GM19099 (cell line): Measurements from ENCODE around the gene CCDC89.

ENCODE experiments used
- POLR2A ChIP-seq: IDR thresholded peaks from 3 replicates; pipeline ENCODE4 v1.6.1; 2011; ENCODE audit warnings: low read depth; ENCODE audit not compliant: insufficient read length; ENCODE audit errors: extremely low read depth

CCDC89 gene

GRCh38 chr11:85685820-85686459 is at the start of gene CCDC89:
Gene CCDC89 (minus strand): TSS chr11:85686195. CDS start chr11:85686130, 65 bp downstream.
- TF ChIP-seq POLR2A, result no peak

GRCh38 chr11:85732965-85733364 is 47.0 kb upstream of the CCDC89 start:
- TF ChIP-seq POLR2A, result no peak

GRCh38 chr11:85726381-85726780 is 40.4 kb upstream of the CCDC89 start:
- TF ChIP-seq POLR2A, result no peak

GRCh38 chr11:85725510-85726258 is 39.7 kb upstream of the CCDC89 start:
- no peak for TF ChIP-seq POLR2A

DNA sequence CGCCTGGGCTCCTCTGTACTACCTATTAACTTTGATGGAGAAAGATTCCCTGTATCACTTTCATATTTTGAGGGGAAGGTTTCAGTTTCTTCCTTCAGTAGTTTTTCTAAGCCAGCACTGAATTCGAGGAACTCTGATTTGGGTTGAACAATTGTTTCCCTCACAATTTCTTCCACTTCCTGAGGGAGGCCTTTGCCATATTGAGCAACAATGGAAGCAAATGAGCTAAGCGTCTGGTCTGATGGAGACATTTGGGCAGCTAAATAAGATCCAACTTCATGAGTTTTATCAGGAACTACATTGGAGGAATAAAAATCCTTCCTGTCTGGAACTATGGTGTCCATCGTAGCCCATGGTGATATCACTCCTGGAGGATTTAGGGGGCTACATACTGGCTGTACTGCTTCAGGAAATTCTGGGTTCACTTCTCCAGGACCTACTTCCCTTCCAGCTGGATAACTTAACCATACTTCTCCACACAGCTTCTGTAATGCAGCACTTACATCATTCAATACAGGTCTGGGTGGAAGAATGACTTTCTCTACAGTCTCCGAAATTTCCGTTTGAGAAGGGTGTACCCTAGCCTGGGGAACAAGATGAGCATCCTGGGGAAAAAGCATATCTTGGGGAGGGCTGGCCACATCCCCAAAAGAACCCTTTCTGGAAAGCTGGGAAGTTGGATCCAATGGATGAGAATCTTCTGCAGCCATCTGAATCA is 38.9 kb upstream of the CCDC89 start:
- TF ChIP-seq POLR2A, result no peak

- no peak for TF ChIP-seq POLR2A
Observed at GRCh38 chr11:85723088-85723487, 37.1 kb upstream of the CCDC89 start.

- TF ChIP-seq POLR2A, result no peak
Observed at GRCh38 chr11:85721191-85721590, 35.2 kb upstream of the CCDC89 start.

DNA sequence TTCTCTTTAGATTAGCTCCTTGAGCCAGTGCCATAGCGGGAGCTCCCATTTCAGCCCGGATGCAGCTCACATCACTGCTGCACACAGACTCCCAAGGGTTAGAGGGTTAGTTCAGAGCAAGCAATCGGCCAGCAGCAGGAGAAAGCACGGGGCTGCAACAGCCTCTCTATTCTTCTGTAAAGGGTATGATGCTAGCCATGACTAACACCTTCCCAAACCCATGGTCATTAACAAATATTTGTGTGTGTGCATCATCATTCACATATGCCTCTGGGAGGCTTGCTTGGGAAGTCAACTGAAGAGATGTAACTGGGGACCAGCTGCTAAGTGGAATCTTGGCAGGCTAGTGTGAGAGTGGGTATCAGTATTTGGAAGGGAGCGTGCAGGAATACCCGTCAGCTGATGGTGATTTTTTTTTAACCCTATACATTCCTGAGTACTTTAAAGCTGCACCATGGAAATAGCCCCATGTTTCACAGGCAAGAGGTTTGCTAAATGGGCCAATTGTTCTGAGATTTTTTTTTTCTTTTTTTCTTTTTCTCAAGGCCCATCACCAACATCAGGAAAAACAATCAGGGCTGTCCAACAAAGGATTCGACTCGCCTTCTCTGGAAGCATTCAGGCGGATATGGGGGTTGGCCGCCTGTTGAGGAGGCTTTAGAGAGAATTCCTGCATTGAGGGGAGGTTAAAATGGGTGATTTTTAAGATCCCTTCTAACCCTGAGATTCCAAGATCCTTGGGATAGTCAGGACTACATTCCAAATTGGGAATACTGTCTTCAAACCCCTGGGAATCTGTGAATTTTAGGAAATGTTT is 33.2 kb upstream of the CCDC89 start:
- TF ChIP-seq POLR2A, result no peak

- TF ChIP-seq POLR2A, result no peak
Observed at GRCh38 chr11:85718126-85718943, 32.3 kb upstream of the CCDC89 start.

DNA sequence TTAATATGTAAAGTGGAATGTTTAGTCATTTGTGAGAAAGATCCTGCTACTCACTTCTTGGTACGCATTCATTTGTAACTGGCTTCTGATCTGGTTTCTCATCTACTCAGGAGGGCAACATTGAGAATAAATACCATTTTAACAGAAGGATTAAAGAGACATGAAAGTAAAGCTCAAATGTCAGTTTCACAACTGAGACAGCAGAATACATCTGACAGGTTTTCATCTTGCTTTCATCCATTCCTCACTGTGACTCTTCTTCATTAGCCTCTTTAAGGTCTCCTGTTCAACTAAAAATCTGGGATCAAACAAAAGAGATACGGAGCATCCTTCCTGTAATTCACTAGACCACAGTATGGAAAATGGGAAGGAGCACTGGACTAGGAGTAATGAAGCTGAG is 31.4 kb upstream of the CCDC89 start:
- no peak for TF ChIP-seq POLR2A

- no peak for TF ChIP-seq POLR2A
Observed at GRCh38 chr11:85712953-85713352, 27.0 kb upstream of the CCDC89 start.

- no peak for TF ChIP-seq POLR2A
Observed at GRCh38 chr11:85710917-85711316, 24.9 kb upstream of the CCDC89 start.

DNA sequence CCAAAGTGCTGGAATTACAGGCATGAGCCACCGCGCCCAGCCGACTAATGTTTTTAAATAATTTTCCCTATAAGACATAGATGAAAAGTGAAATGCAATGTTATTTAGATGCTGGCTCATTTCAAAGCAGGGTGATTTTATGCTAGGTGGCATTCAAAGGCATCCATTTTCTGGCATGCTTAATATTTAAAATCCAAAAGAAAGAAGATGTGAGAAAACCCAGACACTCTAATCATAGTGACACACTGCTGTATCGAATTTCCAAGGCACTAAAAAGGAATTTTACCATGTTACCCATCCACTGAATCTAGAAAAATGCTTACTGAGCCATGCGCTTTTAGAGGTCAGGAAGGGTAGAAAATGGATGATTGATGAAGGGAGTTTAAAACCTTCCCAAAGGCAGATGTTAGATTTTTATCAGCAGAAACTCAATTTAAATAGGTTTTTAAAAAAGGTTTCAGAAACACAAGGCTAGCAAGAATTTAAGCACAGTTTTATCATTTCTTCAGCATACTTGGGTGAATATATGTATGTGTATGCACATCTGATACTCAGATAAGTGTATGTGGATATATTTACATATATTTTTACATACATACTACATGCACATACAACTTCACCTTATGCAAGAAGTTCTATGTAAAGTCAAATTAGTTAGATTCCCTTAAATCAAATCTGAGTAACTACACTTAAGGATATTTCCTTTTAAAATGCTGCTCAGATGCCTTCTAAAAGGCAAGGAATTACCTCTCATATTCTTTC is 24.1 kb upstream of the CCDC89 start:
- TF ChIP-seq POLR2A, result no peak

DNA sequence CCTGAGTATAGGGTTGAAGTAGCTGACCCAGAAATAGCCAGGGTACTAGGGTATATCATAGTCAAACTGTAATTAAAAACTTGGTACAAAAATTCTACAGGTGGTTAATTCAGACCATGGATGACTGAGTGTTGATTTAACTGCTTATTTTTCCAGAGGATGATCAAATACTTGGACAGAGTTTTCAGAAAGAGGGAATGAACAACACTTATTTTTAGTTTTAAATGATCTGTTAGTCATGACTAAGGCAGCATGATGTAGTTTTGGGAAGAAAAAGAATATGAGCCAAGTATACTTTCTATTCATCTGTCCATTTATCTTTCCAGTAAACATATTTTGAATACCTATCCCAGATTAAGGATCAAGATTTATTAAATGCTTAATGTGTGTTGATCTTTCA is 19.8 kb upstream of the CCDC89 start:
- TF ChIP-seq POLR2A, result no peak

DNA sequence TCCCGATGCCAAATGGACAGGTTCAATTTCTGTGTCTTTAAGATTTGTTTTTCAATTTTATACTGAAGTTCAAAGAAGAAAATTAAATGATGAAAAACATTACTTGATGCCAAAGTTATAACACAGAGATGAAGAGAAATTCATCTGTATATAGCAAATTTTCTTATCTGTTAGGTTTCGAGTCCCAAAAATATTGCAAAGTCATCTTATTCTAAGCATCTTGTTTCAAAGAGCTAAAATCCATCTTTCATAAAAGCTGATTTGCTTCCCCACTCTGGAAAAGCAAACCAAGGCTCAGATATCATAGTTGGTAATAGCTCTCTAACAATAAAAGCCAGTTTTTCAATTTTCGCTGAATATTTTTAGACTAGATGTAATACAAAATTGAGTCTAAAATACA is 19.0 kb upstream of the CCDC89 start:
- TF ChIP-seq POLR2A, result no peak
